ENCODE results near the gene DDX47. TPM values are rescaled to one million over a fixed set of nuclear protein-coding genes. Genes with fewer than 3 reads are reported as not detected.
"Not testable (repeated sequence)": the region's sequence is repeated elsewhere in the genome, so short reads cannot be mapped to it uniquely, and the experiment has no call there.

The DDX47 gene
- total and polyA plus RNA-seq, 2 experiments from 2014 or later, result 54.0 to 90.8 TPM

DNA sequence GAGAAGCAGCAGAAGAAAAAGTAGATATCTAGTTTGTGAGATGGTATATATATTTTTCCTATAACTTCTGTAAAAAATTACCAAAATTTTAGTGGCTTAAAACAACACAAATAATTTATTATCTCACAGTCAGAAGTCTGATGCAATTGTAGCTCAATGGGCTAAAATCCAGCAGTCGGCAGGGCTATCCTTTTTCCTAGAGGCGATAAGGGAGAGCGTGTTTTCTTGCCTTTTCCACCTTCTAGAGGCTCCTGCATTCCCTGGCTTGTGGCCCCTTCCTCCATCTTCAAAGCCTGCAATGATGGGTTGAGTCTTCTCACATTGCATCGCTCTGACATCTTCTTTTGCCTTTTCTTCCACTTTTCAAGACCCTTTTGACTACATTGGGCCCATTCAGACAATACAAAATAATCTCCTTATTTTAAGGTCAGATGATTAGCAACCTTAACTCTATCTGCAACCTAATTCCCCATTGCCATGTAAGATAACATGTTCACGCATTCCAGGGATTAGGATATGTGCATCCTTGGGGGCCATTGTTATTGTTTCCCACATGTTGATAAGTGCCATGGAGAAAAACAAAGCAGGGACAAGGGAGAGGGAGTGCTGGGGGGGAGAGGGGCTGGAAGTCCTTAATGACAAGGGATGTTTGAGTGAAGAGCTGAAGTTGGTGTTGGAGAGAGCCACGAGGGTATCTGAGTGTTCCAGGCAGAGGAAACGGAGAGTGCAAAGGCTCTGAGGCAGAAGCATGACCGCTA is 13.8 kb upstream of the DDX47 start (continued):
- TF ChIP-seq, protein P1, sequence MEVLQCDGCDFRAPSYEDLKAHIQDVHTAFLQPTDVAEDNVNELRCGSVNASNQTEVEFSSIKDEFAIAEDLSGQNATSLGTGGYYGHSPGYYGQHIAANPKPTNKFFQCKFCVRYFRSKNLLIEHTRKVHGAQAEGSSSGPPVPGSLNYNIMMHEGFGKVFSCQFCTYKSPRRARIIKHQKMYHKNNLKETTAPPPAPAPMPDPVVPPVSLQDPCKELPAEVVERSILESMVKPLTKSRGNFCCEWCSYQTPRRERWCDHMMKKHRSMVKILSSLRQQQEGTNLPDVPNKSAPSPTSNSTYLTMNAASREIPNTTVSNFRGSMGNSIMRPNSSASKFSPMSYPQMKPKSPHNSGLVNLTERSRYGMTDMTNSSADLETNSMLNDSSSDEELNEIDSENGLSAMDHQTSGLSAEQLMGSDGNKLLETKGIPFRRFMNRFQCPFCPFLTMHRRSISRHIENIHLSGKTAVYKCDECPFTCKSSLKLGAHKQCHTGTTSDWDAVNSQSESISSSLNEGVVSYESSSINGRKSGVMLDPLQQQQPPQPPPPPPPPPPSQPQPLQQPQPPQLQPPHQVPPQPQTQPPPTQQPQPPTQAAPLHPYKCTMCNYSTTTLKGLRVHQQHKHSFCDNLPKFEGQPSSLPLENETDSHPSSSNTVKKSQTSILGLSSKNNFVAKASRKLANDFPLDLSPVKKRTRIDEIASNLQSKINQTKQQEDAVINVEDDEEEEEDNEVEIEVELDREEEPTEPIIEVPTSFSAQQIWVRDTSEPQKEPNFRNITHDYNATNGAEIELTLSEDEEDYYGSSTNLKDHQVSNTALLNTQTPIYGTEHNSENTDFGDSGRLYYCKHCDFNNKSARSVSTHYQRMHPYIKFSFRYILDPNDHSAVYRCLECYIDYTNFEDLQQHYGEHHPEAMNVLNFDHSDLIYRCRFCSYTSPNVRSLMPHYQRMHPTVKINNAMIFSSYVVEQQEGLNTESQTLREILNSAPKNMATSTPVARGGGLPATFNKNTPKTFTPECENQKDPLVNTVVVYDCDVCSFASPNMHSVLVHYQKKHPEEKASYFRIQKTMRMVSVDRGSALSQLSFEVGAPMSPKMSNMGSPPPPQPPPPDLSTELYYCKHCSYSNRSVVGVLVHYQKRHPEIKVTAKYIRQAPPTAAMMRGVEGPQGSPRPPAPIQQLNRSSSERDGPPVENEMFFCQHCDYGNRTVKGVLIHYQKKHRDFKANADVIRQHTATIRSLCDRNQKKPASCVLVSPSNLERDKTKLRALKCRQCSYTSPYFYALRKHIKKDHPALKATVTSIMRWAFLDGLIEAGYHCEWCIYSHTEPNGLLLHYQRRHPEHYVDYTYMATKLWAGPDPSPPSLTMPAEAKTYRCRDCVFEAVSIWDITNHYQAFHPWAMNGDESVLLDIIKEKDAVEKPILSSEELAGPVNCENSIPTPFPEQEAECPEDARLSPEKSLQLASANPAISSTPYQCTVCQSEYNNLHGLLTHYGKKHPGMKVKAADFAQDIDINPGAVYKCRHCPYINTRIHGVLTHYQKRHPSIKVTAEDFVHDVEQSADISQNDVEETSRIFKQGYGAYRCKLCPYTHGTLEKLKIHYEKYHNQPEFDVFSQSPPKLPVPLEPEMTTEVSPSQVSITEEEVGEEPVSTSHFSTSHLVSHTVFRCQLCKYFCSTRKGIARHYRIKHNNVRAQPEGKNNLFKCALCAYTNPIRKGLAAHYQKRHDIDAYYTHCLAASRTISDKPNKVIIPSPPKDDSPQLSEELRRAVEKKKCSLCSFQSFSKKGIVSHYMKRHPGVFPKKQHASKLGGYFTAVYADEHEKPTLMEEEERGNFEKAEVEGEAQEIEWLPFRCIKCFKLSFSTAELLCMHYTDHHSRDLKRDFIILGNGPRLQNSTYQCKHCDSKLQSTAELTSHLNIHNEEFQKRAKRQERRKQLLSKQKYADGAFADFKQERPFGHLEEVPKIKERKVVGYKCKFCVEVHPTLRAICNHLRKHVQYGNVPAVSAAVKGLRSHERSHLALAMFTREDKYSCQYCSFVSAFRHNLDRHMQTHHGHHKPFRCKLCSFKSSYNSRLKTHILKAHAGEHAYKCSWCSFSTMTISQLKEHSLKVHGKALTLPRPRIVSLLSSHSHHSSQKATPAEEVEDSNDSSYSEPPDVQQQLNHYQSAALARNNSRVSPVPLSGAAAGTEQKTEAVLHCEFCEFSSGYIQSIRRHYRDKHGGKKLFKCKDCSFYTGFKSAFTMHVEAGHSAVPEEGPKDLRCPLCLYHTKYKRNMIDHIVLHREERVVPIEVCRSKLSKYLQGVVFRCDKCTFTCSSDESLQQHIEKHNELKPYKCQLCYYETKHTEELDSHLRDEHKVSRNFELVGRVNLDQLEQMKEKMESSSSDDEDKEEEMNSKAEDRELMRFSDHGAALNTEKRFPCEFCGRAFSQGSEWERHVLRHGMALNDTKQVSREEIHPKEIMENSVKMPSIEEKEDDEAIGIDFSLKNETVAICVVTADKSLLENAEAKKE (CRISPR knock-in tag; IDR thresholded peaks at IDR 0.05), result no peak

DNA sequence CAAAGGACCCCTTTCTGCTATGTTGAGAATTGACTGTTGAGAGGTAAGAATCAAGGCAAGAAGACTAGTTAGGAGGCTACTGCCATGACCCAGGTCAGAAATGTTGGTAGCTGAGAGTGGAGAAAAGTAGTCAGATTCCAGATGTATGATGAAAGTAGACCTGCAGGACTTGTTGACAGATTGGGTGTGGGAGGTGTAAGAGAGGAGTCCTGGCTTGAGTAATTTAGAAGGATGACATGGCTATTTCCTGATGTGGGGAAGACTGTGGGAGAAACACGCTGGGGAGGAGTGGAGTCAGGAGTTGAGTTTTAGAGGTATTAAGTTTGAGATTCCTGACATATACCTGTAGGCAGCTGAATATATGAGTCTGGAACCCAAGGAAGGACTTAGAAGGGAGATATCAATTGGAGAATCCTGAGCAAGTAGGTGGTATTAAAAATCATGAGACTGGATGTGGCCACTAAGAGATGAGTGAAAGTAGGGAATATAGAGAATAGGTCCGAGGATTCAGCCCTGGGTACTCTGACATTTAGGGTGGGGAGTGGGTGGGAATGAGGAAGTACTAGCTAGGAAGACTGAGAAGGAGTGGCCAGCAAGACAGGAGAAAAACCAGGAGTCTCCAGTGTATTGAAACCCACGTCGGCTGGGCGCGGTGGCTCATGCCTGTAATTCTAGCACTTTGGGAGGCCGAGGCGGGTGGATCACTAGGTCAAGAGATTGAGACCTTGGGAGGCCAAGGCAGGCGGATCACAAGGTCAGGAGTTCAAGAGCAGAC is 12.6 kb upstream of the DDX47 start:
- DNase-seq (ENCODE audit: low spot score), result no peak
- H3K27me3 ChIP-seq (ENCODE audit: insufficient read depth), result no peaks in the 10 kb centered on the region
- H3K79me2 ChIP-seq (replicated peaks; ENCODE audit: insufficient read depth), result no peaks in the 10 kb centered on the region
- H3K4me3 ChIP-seq, result no peak overlapping the region
- no peaks in the 10 kb centered on the region for H4K20me1 ChIP-seq (replicated peaks; ENCODE audit: insufficient read depth)
- H3K27me3 Mint-ChIP-seq (ENCODE audit: insufficient read depth, low read depth, poor library complexity), result no peaks in the 10 kb centered on the region
- H3K9me3 Mint-ChIP-seq, result peaks cover 4% of the 10 kb centered on the region; the same call in 1 of the 3 replicates
- H2AFZ ChIP-seq, result no peak overlapping the region
- H3K36me3 ChIP-seq (ENCODE audit: insufficient read depth), result no peaks in the 10 kb centered on the region
- H3K27ac ChIP-seq (ENCODE audit: low read depth), result no peak overlapping the region
- TF ChIP-seq, protein P2, sequence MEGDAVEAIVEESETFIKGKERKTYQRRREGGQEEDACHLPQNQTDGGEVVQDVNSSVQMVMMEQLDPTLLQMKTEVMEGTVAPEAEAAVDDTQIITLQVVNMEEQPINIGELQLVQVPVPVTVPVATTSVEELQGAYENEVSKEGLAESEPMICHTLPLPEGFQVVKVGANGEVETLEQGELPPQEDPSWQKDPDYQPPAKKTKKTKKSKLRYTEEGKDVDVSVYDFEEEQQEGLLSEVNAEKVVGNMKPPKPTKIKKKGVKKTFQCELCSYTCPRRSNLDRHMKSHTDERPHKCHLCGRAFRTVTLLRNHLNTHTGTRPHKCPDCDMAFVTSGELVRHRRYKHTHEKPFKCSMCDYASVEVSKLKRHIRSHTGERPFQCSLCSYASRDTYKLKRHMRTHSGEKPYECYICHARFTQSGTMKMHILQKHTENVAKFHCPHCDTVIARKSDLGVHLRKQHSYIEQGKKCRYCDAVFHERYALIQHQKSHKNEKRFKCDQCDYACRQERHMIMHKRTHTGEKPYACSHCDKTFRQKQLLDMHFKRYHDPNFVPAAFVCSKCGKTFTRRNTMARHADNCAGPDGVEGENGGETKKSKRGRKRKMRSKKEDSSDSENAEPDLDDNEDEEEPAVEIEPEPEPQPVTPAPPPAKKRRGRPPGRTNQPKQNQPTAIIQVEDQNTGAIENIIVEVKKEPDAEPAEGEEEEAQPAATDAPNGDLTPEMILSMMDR (conservative IDR thresholded peaks at IDR 0.05; ENCODE audit: low read depth in 2 of 2), result no peak
- TF ChIP-seq NANOG (IDR thresholded peaks at IDR 0.05; ENCODE audit: borderline replicate concordance) (no peak), ZNF114 (CRISPR knock-in tag; IDR thresholded peaks at IDR 0.05) (no peak)
- H3K4me2 ChIP-seq, result no peak overlapping the region
- H3K4me1 ChIP-seq (ENCODE audit: insufficient read depth), result no peaks in the 10 kb centered on the region
- H3K4me1 Mint-ChIP-seq, result peaks cover 4% of the 10 kb centered on the region; the same call in 1 of the 3 replicates
- ATAC-seq, result no peak
- no peak overlapping the region for H3K27ac Mint-ChIP-seq
- no peaks in the 10 kb centered on the region for H3F3A ChIP-seq (replicated peaks; ENCODE audit: low read depth)
- no peaks in the 10 kb centered on the region for H3K36me3 Mint-ChIP-seq (ENCODE audit: low read depth)
- no peak overlapping the region for H3K4me3 Mint-ChIP-seq
- H3K9me2 ChIP-seq (ENCODE audit: insufficient read depth), result no peaks in the 10 kb centered on the region

DNA sequence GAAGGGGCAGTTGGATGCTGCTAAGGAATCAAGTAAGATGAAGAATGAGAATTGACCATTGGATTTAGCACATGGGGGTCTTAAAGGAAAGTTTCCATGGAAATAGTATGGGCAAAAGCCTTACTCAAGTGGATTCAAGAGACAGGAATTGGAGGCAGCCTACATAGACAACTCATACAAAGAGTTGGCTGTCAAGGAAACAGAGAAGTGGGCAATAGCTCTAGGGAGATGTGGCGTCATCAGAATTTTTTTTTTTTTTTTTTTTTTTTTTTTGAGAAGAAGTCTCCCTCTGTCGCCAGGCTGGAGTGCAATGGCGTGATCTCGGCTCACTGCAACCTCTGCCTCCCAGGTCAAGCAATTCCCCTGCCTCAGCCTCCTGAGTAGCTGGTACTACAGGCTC is 11.5 kb upstream of the DDX47 start:
- H3K4me1 ChIP-seq (ENCODE audit: insufficient read depth); DNase-seq (ENCODE audit: low spot score); H3K9me3 Mint-ChIP-seq: not testable (repeated sequence)

More for the DNA sequence above, 11.5 kb upstream of the DDX47 start:
- not testable (repeated sequence) for H3K27ac Mint-ChIP-seq; H3K4me3 ChIP-seq; H3K36me3 Mint-ChIP-seq (ENCODE audit: low read depth); H3K4me3 Mint-ChIP-seq; H3K36me3 ChIP-seq (ENCODE audit: insufficient read depth); H3K4me1 Mint-ChIP-seq; H3K9me2 ChIP-seq (ENCODE audit: insufficient read depth); ATAC-seq; H3F3A ChIP-seq (replicated peaks; ENCODE audit: low read depth); H3K27me3 ChIP-seq (ENCODE audit: insufficient read depth); H3K79me2 ChIP-seq (replicated peaks; ENCODE audit: insufficient read depth); H4K20me1 ChIP-seq (replicated peaks; ENCODE audit: insufficient read depth); H3K27ac ChIP-seq (ENCODE audit: low read depth); H3K4me2 ChIP-seq; H2AFZ ChIP-seq; H3K27me3 Mint-ChIP-seq (ENCODE audit: insufficient read depth, low read depth, poor library complexity)

All from GM23338 (cell line).